Mammary epithelial cell (primary cell): ENCODE measurements around the gene GGNBP2.

ENCODE experiments used
- CTCF ChIP-seq, 2 donors: IDR thresholded peaks in 1 of 2; conservative IDR thresholded peaks in 1 of 2; 2 replicates each; pipeline ENCODE4 v1.5.1; 2011 to 2012; ENCODE audit warnings: inconsistent platforms in 2 of 2, low read length in 2 of 2, mild to moderate bottlenecking in 2 of 2, control low read depth in 1 of 2, low read depth in 1 of 2; ENCODE audit not compliant: insufficient read depth in 1 of 2; ENCODE audit errors: extremely low read depth in 1 of 2
- EZH2 ChIP-seq: IDR thresholded peaks from 2 replicates; pipeline ENCODE4 v1.6.1; 2012; ENCODE audit warnings: low read length, inconsistent platforms, borderline replicate concordance

GRCh38 chr17:36523113-36523512 is 21.6 kb upstream of the GGNBP2 start:
- TF ChIP-seq CTCF (conservative IDR thresholded peaks at IDR 0.05 in 1 of 2, IDR thresholded peaks at IDR 0.05 in 1 of 2; ENCODE audit: extremely low read depth in 1 of 2, insufficient read depth in 1 of 2, low read depth in 1 of 2, low read length in 2 of 2) (no peak), EZH2 (no peak)
